ENCODE measurements around the gene MEIS2. TPM values are rescaled to one million over a fixed set of nuclear protein-coding genes. Genes with fewer than 3 reads are reported as not detected.
A peak's percentile ranks its signal among the peaks of the same experiment; 100 is the strongest.

Gene MEIS2
- total and polyA plus RNA-seq, 2 experiments from 2014 or later = 0.27 TPM; not detected in 1

- Mint-ChIP-seq H3K9me3 (no peaks in the 10 kb centered on the region), H3K27me3 (ENCODE audit: insufficient read depth, low read depth, poor library complexity) (no peaks in the 10 kb centered on the region), H3K4me1 (peaks cover 37% of the 10 kb centered on the region), H3K36me3 (ENCODE audit: low read depth) (no peaks in the 10 kb centered on the region), H3K27ac (no peak overlapping the region), H3K4me3 (no peak overlapping the region)
- Histone ChIP-seq H3F3A (replicated peaks; ENCODE audit: low read depth) (no peaks in the 10 kb centered on the region), H3K27me3 (ENCODE audit: insufficient read depth) (no peaks in the 10 kb centered on the region), H3K79me2 (replicated peaks; ENCODE audit: insufficient read depth) (no peaks in the 10 kb centered on the region), H3K36me3 (ENCODE audit: insufficient read depth) (no peaks in the 10 kb centered on the region), H4K20me1 (replicated peaks; ENCODE audit: insufficient read depth) (no peaks in the 10 kb centered on the region), H2AFZ (no peak overlapping the region), H3K4me2 (0 out of 2 replicates have a peak overlapping the region, but pooled peaks have one; percentile 1), H3K4me3 (no peak overlapping the region), H3K4me1 (ENCODE audit: insufficient read depth) (peaks cover 22% of the 10 kb centered on the region), H3K27ac (ENCODE audit: low read depth) (no peak overlapping the region), H3K9me2 (ENCODE audit: insufficient read depth) (no peaks in the 10 kb centered on the region)
- TF ChIP-seq REST (IDR thresholded peaks at IDR 0.05; ENCODE audit: unreplicated experiment) (no peak), STAT1 (IDR thresholded peaks at IDR 0.05; ENCODE audit: unreplicated experiment) (no peak), ZNF462 (CRISPR knock-in tag; IDR thresholded peaks at IDR 0.05) (no peak), POLR2AphosphoS5 (IDR thresholded peaks at IDR 0.05; ENCODE audit: low read depth) (no peak), JUNB (IDR thresholded peaks at IDR 0.05; ENCODE audit: unreplicated experiment) (no peak)
- DNase-seq (ENCODE audit: low spot score) (no peak), ATAC-seq (no peak)
Measured at GRCh38 chr15:37083610-37084009, 16.7 kb downstream of the MEIS2 start.
